PC-9 (cell line): ENCODE data around the gene LAMA2. TPM values are rescaled to one million over a fixed set of nuclear protein-coding genes. Genes with fewer than 3 reads are reported as not detected.
A peak's percentile ranks its signal among the peaks of the same experiment; 100 is the strongest.

ENCODE experiments used
- BruUV-seq: library from RNA; stranded (reverse); fragments of 400-500 nt; replicated peaks from 2 replicates; lab custom pipeline; 2021; lab: Mats Ljungman, UMichigan
- CTCF ChIA-PET: fragments of 300-600 bp; sonication (Branson Sonifier 250); formaldehyde crosslinking; loops from one replicate; lab custom pipeline; 2022; ENCODE audit warnings: antibody characterized with exemption; lab: Charles Lee
- POLR2A ChIA-PET: fragments of 300-600 bp; sonication (Branson Sonifier 250); formaldehyde crosslinking; loops from one replicate; lab custom pipeline; 2022; ENCODE audit warnings: antibody characterized with exemption; ENCODE audit not compliant: unreplicated experiment; lab: Charles Lee
- DNase-seq, 2 experiments: peaks; one replicate each; pipeline versions ENCODE4 v3.0.0 to v3.0.0-alpha.2; 2015 to 2022; ENCODE audit warnings: mixed read lengths in 1 of 2
- H2AFZ ChIP-seq: fragments of 200-600 bp; sonication (generic); 2 replicates; pipeline ENCODE4 v1.8.1; 2017; ENCODE audit warnings: antibody characterized with exemption
- H3F3A ChIP-seq: fragments of 200-600 bp; sonication (generic); 2 replicates; pipeline ENCODE4 v1.8.1; 2017; ENCODE audit warnings: antibody characterized with exemption, mild to moderate bottlenecking, low read depth; ENCODE audit not compliant: insufficient read depth
- H3K27ac ChIP-seq: fragments of 200-600 bp; sonication (generic); 2 replicates; pipeline ENCODE4 v1.6.1; 2016; ENCODE audit warnings: mixed run types
- H3K27me3 ChIP-seq: fragments of 200-600 bp; sonication (generic); 2 replicates; pipeline ENCODE4 v1.6.1; 2016; ENCODE audit warnings: low read depth, mixed run types; ENCODE audit not compliant: insufficient read depth
- H3K36me3 ChIP-seq: fragments of 200-600 bp; sonication (generic); 2 replicates; pipeline ENCODE4 v1.6.1; 2016; ENCODE audit warnings: low read depth, mixed run types
- H3K4me1 ChIP-seq: fragments of 200-600 bp; sonication (generic); replicated peaks from 2 replicates; pipeline ENCODE4 v1.6.1; 2016; ENCODE audit warnings: mixed run types; ENCODE audit not compliant: insufficient read depth
- H3K4me2 ChIP-seq: fragments of 200-600 bp; sonication (generic); 2 replicates; pipeline ENCODE4 v1.6.1; 2017; ENCODE audit warnings: mixed run types
- H3K4me3 ChIP-seq: fragments of 200-600 bp; sonication (generic); 2 replicates; pipeline ENCODE4 v1.6.1; 2016; ENCODE audit warnings: mixed run types
- H3K79me2 ChIP-seq: fragments of 200-600 bp; sonication (generic); 2 replicates; pipeline ENCODE4 v1.6.1; 2017; ENCODE audit warnings: low read depth, mixed run types
- H3K9me2 ChIP-seq: fragments of 200-600 bp; sonication (generic); 2 replicates; pipeline ENCODE4 v1.8.1; 2017; ENCODE audit warnings: mild to moderate bottlenecking; ENCODE audit not compliant: insufficient read depth
- H3K9me3 ChIP-seq: fragments of 200-600 bp; sonication (generic); 2 replicates; pipeline ENCODE4 v1.8.1; 2016; ENCODE audit warnings: low read depth; ENCODE audit not compliant: insufficient read depth
- H4K20me1 ChIP-seq: fragments of 200-600 bp; sonication (generic); 2 replicates; pipeline ENCODE4 v1.8.1; 2017; ENCODE audit not compliant: insufficient read depth
- EZH2 ChIP-seq: fragments of 200-600 bp; sonication (generic); IDR thresholded peaks from 2 replicates; pipeline ENCODE4 v1.8.0; 2017; ENCODE audit warnings: antibody characterized with exemption, low read depth
- intact Hi-C: fragments of 100-400 bp; cut with micrococcal nuclease; formaldehyde crosslinking; loops from one replicate; pipeline ENCODE4 v1.10.0; 2022; ENCODE audit not compliant: unreplicated experiment
- total RNA-seq: library from RNA; stranded (reverse); gene quantifications from 2 replicates; pipeline ENCODE4 v1.2.3, GENCODE V29; 2021
- TF ChIP-seq, protein P1 (sequence below): fragments of 200-600 bp; sonication (generic); conservative IDR thresholded peaks from 2 replicates; pipeline ENCODE4 v1.6.1; 2017; ENCODE audit warnings: mixed run types, antibody characterized with exemption, mild to moderate bottlenecking, moderate library complexity

Gene LAMA2
- total RNA-seq, 1 experiment from 2014 or later = 2.8 TPM

GRCh38 chr6:129177801-129178200 lies 294.9 kb downstream of the LAMA2 start:
- H3K9me3 ChIP-seq = no peaks in the 10 kb centered on the region
- no peaks in the 10 kb centered on the region for H3K4me1 ChIP-seq
- ChIA-PET POLR2A (no interaction called here), CTCF (no interaction called here)
- H4K20me1 ChIP-seq = no peaks in the 10 kb centered on the region
- no peak for DNase-seq
- peak overlapping the region; percentile 40; the same call in 1 of the 2 replicates for H2AFZ ChIP-seq
- no peak overlapping the region for H3K27ac ChIP-seq
- H3F3A ChIP-seq = no peaks in the 10 kb centered on the region
- TF ChIP-seq, protein P1, sequence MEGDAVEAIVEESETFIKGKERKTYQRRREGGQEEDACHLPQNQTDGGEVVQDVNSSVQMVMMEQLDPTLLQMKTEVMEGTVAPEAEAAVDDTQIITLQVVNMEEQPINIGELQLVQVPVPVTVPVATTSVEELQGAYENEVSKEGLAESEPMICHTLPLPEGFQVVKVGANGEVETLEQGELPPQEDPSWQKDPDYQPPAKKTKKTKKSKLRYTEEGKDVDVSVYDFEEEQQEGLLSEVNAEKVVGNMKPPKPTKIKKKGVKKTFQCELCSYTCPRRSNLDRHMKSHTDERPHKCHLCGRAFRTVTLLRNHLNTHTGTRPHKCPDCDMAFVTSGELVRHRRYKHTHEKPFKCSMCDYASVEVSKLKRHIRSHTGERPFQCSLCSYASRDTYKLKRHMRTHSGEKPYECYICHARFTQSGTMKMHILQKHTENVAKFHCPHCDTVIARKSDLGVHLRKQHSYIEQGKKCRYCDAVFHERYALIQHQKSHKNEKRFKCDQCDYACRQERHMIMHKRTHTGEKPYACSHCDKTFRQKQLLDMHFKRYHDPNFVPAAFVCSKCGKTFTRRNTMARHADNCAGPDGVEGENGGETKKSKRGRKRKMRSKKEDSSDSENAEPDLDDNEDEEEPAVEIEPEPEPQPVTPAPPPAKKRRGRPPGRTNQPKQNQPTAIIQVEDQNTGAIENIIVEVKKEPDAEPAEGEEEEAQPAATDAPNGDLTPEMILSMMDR = no peak
- TF ChIP-seq EZH2 = no peak
- H3K4me2 ChIP-seq = no peak overlapping the region
- no peaks in the 10 kb centered on the region for H3K79me2 ChIP-seq
- no peaks in the 10 kb centered on the region for H3K36me3 ChIP-seq
- H3K4me3 ChIP-seq = no peak overlapping the region
- intact Hi-C loops = no loop called here
- no TSS peak for BruUV-seq
- no peaks in the 10 kb centered on the region for H3K27me3 ChIP-seq
- no peaks in the 10 kb centered on the region for H3K9me2 ChIP-seq

GRCh38 chr6:129179283-129179682 lies 296.3 kb downstream of the LAMA2 start:
- TF ChIP-seq, protein P1 = no peak
- TF ChIP-seq EZH2 = no peak
- H3K9me3 ChIP-seq = peaks cover 1% of the 10 kb centered on the region; the same call in 1 of the 2 replicates
- H3K36me3 ChIP-seq = no peaks in the 10 kb centered on the region
- intact Hi-C loops = no loop called here
- ChIA-PET CTCF (no interaction called here), POLR2A (no interaction called here)
- peaks cover 8% of the 10 kb centered on the region; the same call in 1 of the 2 replicates for H3F3A ChIP-seq
- H3K4me2 ChIP-seq = no peak overlapping the region
- H4K20me1 ChIP-seq = no peaks in the 10 kb centered on the region
- no peak for DNase-seq
- no TSS peak for BruUV-seq
- H3K9me2 ChIP-seq = no peaks in the 10 kb centered on the region
- H3K79me2 ChIP-seq = no peaks in the 10 kb centered on the region
- H3K27ac ChIP-seq = no peak overlapping the region
- H3K4me1 ChIP-seq = 0 out of 2 replicates have a peak, but pooled peaks cover 9% of the 10 kb centered on the region
- no peaks in the 10 kb centered on the region for H3K27me3 ChIP-seq
- no peak overlapping the region; the same call in 1 of the 2 replicates for H2AFZ ChIP-seq
- H3K4me3 ChIP-seq = no peak overlapping the region

GRCh38 chr6:129181001-129181400 lies 298.1 kb downstream of the LAMA2 start:
- H3K4me2 ChIP-seq = no peak overlapping the region
- BruUV-seq = no TSS peak

More at GRCh38 chr6:129181001-129181400, 298.1 kb downstream of the LAMA2 start:
- H3K9me2 ChIP-seq = no peaks in the 10 kb centered on the region
- intact Hi-C loops = no loop called here
- TF ChIP-seq, protein P1 = no peak
- no peak for TF ChIP-seq EZH2
- peak overlapping the region; percentile 17; the same call in 1 of the 2 replicates for H2AFZ ChIP-seq
- H3K79me2 ChIP-seq = no peaks in the 10 kb centered on the region
- no peak overlapping the region for H3K27ac ChIP-seq
- H3K36me3 ChIP-seq = no peaks in the 10 kb centered on the region
- POLR2A ChIA-PET = no interaction called here
- peaks cover 4% of the 10 kb centered on the region; the same call in 1 of the 2 replicates for H3K9me3 ChIP-seq
- H3F3A ChIP-seq = peaks cover 8% of the 10 kb centered on the region; the same call in 1 of the 2 replicates
- H3K4me3 ChIP-seq = no peak overlapping the region
- CTCF ChIA-PET = no interaction called here
- no peaks in the 10 kb centered on the region for H4K20me1 ChIP-seq
- no peak for DNase-seq
- H3K27me3 ChIP-seq = no peaks in the 10 kb centered on the region
- H3K4me1 ChIP-seq = 0 out of 2 replicates have a peak, but pooled peaks cover 9% of the 10 kb centered on the region
